HG03097 (cell line): ENCODE data around the gene ARL16.
"Not testable (repeated sequence)": the region's sequence is repeated elsewhere in the genome, so short reads cannot be mapped to it uniquely, and the experiment has no call there.

Experiments used
- ATAC-seq: cut with Tn5 transposase; IDR thresholded peaks from one replicate; pipeline ENCODE4 v1.9.1; 2021; ENCODE audit not compliant: unreplicated experiment, low FRiP score

ARL16 gene

GRCh38 chr17:81696218-81696941 lies 12.8 kb upstream of the ARL16 start:
- ATAC-seq, result no peak

- ATAC-seq, result no peak
These were observed 12.2 kb upstream of the ARL16 start for GRCh38 chr17:81695801-81696200.

GRCh38 chr17:81695211-81695610 lies 11.6 kb upstream of the ARL16 start:
- no peak for ATAC-seq

GRCh38 chr17:81694810-81695209 lies 11.2 kb upstream of the ARL16 start:
- no peak for ATAC-seq

- no peak for ATAC-seq
These were observed 10.1 kb upstream of the ARL16 start for GRCh38 chr17:81693509-81694210.

GRCh38 chr17:81691608-81692007 lies 8.0 kb upstream of the ARL16 start:
- ATAC-seq, result no peak

- ATAC-seq, result no peak
These were observed 7.6 kb upstream of the ARL16 start for GRCh38 chr17:81691196-81691595.

GRCh38 chr17:81690549-81690948 lies 7.0 kb upstream of the ARL16 start:
- no peak for ATAC-seq

- ATAC-seq, result no peak
These were observed 6.5 kb upstream of the ARL16 start for GRCh38 chr17:81690066-81690465.

GRCh38 chr17:81688616-81689015 lies 5.0 kb upstream of the ARL16 start:
- ATAC-seq, result no peak

- ATAC-seq, result no peak
These were observed 4.4 kb upstream of the ARL16 start for GRCh38 chr17:81687770-81688541.

GRCh38 chr17:81686614-81687013 lies 3.0 kb upstream of the ARL16 start:
- no peak for ATAC-seq

GRCh38 chr17:81685108-81685507 lies 1.5 kb upstream of the ARL16 start:
- ATAC-seq, result no peak

GRCh38 chr17:81684442-81684911 lies 880 bp upstream of the ARL16 start:
- no peak for ATAC-seq

GRCh38 chr17:81683208-81683583 lies 401 bp downstream of the ARL16 start:
- peak; percentile 9 for ATAC-seq

- peak; percentile 7 for ATAC-seq
These were observed 911 bp downstream of the ARL16 start for GRCh38 chr17:81682565-81683207.

- no peak for ATAC-seq
These were observed 1.9 kb downstream of the ARL16 start for GRCh38 chr17:81681672-81682071.

- no peak for ATAC-seq
These were observed 3.4 kb downstream of the ARL16 start for GRCh38 chr17:81680150-81680549.

GRCh38 chr17:81676906-81677305 lies 6.7 kb downstream of the ARL16 start:
- no peak for ATAC-seq

GRCh38 chr17:81675515-81676221 lies 7.9 kb downstream of the ARL16 start:
- not testable (repeated sequence) for ATAC-seq
